NCI-H748 treated with DMSO at 0.1 percent for 48 hours (cell line): Measurements from ENCODE around the gene UBD.

Experiments
- DNase-seq: peaks from one replicate; lab custom pipeline; 2025; lab: John Stamatoyannopoulos, UW

The UBD gene

DNA sequence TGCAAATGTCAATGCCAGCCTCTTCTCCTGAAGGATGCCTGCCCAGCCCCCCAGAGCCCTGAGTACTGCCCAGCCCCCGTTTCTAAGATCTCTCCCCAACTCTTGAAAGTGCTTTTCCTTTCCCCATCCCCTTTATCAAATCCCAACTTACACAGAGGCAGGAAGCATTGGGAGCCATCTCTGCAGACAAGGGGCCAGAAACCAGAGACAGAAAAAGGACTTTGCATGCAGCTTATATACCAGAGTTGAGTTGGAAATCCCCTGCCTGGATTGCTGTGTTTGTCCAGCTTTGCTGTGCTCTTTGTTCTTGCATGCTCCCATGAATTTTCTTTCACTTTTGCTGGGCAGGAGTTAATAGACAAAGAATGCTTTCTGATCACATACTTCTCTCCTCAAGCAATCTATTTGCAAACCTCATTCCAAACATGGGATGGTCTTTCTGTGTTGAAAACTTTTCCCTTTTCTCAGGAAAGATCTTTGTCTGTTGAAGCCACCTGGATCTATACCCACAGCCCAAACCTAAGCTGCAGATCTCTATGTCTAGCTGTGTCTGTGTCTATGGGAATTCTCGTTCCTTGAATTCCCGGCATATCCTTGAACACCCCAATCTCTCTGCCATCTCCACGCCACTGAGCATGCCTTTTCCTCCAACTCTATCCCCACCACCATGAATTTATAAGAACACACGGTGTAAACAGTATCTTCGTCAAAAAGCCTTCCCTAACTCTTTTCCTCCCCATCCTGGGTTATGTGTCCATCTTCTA lies at the start of gene UBD:
Gene UBD, minus strand, starts transcription at position 209 of the 764 bp plus-strand sequence. Its CDS starts 31 bp downstream, at position 178.
- no peak for DNase-seq

GRCh38 chr6:29608131-29608530 lies 48.6 kb upstream of the UBD start:
- DNase-seq: no peak

GRCh38 chr6:29603930-29604329 lies 44.4 kb upstream of the UBD start:
- DNase-seq: no peak

DNA sequence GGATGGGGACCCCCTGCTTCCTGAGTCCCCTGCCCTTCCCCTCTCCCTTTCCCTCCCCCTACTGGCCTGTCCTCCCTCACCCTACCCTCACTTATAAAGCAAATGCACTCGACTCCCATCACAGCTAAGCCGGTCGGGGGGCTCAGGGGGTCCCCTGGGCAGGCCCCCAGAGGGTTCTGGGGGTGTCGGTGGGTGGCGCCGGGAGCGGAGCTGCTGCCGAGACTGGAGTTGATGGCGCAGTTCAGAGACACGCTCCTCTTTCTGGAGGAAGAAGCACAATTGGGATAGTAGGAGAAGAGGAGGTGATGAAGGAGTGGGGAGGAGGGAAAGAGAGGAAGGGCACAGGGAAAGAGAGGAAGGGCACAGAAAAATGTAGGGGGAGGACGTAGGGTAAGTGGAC lies 43.9 kb upstream of the UBD start:
- DNase-seq: no peak

DNA sequence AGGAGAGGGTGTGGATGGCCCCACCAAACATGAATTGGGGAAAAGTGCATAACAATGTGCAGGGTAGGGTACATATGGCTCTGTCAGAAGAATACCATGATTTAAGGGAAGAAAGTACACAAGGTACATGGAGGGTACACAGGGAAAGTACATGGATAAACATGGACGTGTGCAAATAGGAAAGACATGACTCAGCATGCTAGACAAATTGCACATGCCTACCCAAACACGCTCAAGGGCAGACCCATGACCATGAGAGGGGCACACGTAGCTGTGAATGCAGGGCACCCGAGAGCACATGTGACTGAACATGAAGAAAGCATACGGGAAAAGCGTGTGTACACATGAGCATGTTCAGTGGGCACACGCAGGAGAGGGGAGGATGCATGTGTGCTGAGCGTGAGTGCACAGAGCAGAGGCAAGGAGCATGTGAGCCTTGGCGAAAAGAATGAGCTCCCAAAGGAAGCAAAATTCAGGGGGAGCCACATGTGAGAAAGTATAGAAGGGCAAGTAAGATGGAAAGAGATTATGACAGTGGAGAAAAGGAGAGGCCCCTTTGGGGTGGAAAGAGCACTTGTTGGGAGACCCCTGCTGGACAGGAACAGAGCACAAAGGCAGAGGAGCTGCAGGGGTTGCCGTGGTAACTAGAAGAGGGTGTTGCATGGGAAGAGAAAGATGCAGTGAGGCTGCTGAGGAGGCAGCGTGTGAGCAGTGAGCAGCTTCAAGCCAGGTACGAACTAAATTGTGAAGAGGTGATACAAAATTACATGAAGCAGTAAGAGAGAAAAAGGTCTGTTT lies 43.2 kb upstream of the UBD start:
- DNase-seq: peak; percentile 35

DNA sequence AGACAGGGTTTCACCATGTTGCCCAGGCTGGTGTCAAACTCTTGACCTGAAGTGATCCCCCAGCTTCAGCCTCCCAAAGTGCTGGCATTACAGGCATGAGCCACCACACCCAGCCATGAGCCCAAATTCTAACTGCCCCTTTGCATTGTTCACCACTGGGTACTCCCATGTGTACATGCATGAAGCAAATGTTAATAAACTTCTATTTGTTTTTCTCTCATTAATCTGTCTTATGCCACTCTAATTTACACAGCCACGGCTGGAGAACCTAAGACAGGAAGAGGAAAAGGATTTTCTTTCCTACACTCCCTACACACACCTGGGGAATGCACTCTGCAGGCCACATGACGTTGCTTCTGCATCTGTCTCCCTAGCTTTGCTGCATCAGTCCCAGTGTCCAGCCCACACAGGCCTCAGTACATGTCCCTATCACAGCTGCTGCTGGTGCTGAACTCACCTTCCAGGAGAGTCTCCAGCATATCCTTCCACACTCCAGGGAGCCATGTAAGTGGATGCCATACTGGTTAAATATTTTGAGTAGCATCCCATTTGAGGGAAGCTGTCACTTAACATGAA lies 38.7 kb upstream of the UBD start:
- DNase-seq: no peak

DNA sequence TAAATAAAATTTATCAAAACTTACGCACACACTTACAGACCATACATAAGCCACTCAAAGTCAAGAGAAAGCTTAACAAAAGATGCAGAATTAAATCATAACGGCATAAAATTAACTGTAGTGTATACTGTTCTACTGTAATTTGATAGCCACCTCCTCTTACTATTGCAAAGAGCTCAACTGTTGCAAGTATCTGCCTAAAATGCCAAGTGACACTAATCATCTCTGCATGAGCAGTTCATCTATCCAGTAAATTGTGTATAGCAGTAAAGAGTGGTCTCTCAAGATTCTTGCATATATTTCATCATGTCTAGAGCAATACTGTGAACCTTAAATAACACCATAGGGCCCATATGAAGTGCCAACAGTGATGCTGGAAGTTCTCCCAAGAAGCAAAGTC lies 37.7 kb upstream of the UBD start:
- DNase-seq: no peak

- no peak for DNase-seq
These were observed 36.9 kb upstream of the UBD start for GRCh38 chr6:29596381-29596900.

DNA sequence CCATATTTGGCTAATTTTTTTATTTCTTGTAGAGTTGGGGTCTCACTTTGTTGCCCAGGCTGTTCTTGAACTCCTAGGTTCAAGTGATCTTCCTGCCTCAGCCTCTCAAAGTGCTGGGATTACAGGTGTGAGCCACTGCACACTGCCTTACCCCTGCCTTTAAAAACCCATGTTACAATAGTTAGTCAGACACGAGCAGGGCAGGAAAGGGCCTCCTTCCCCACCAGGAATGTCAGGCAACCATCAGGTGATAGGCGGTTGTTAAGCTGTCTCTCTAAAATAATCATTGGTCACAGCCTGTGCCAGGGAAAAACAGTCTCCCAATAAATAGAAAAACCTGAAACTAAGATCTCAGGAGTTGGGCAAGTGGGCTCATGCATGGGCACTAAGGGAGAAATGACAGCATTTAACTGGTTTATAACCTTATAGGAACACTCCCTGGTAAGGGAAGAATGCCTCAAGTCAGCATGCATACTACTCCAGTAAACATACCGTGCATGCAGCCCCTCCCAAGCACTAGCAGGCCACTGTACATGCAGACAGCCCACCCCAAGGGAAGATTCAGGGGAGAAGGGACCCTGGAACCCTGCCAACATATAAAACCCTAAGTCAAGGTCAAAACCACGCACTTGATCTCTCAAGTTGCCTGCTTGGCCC lies 33.8 kb upstream of the UBD start:
- no peak for DNase-seq

DNA sequence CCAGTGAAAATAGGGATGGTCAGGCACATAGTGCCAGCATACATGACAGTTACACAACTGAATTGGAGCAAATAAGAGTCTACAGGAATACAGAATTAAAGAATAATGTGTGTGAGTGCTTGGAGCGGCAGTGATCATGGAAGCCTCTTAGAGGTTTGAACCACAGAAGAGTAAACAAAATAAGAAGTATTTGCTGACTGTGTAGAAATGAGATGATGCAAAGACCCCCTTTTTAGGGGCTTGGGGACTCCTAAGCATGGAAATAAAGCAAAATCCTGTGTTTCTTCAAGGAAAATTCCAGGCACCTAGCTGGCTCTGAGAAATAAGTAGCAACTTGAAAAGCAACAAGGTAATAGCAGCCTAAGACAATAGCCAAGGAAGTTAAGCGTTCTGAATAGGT lies 32.1 kb upstream of the UBD start:
- DNase-seq: no peak

GRCh38 chr6:29590218-29590808 lies 30.8 kb upstream of the UBD start:
- DNase-seq: no peak

- peak; percentile 23 for DNase-seq
These were observed 30.0 kb upstream of the UBD start for GRCh38 chr6:29589423-29590048.

DNA sequence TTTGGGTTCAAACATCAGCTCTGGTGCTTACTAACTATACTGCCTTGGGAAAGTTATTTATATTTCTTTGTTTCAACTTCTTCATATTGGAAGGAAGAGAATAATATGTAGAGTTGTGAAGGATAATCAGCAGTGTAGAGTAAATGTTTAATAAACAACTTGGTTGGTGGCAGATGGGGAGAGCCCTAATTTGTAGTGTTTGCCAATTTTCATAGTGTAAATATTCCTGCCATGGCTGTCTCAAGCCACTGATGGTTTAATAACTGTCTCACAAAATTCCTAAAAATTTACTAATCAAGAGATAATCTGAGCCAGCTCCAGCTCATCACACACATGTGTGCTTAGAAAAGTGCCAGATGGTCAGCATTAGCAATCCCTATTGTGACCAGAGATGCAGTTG lies 25.3 kb upstream of the UBD start, which contains the start of gene OR2H2:
Gene OR2H2, plus strand, starts transcription at position 301 of the 400 bp plus-strand sequence. CDS start 2,824 bp downstream, outside the sequence.
- no peak for DNase-seq

- no peak for DNase-seq
These were observed 18.0 kb upstream of the UBD start for GRCh38 chr6:29577544-29577943.

- no peak for DNase-seq
These were observed 16.5 kb upstream of the UBD start for GRCh38 chr6:29576056-29576455.

- DNase-seq: no peak
These were observed 8.5 kb upstream of the UBD start for GRCh38 chr6:29567991-29568390.

DNA sequence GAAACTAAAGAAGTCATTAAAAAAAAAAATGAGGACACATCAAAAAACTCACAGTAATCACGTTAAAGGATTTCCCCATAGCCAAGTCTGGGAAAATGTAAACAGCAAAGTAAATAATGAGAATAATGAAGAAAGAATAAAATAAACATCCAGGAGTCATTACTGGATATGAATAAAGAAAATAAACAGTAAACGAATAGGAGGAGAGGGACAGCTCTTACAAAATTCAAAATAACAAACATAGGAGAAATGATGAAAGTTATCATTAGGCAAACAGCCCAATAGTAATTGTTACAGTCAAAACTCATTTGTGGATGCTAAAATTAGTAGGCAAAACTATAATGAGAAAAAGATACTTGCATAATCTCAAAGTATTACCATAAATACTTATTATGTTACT lies 8.0 kb upstream of the UBD start:
- DNase-seq: no peak

GRCh38 chr6:29566856-29567255 lies 7.3 kb upstream of the UBD start:
- DNase-seq: no peak

- no peak for DNase-seq
These were observed 5.3 kb upstream of the UBD start for GRCh38 chr6:29564875-29565274.

DNA sequence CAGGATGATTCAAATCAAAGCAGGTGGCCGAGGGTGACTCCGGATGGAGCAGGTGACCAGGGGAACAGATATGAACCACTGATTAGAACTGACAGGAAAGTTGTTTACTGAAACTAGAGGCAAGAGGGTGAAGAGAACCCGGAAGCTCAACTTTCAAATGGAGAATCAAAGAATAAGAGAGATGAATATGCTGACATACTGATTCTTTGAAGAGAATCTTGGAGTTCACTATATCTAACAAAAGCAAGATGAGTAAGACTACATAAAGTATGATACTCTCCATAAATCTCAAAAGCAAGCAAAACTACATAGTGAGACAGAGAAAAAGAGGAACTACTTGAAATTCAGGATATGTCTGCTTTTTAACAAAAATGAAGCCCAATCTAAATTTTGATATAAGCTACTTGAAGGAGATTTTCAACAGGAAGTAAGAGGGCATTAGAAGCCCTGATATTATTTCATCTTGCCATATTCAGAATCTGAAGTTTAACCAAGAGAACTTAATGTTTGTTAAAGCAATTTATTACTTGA lies 4.0 kb upstream of the UBD start:
- no peak for DNase-seq

GRCh38 chr6:29561606-29562181 lies 2.2 kb upstream of the UBD start:
- DNase-seq: no peak
